CD14-positive monocyte (primary cell): ENCODE results near the gene SLIT3. TPM values are rescaled to one million over a fixed set of nuclear protein-coding genes. Genes with fewer than 3 reads are reported as not detected.

Experiments used
- DNase-seq, 3 donors: peaks; one replicate each; pipeline ENCODE4 v3.0.0-alpha.2; 2011 to 2022
- H2AFZ ChIP-seq: 2 replicates; pipeline ENCODE4 v1.6.0; 2012; ENCODE audit warnings: mild to moderate bottlenecking, low read depth, low read length, inconsistent platforms; ENCODE audit not compliant: insufficient read depth, poor library complexity, severe bottlenecking
- H3K27ac ChIP-seq, 2 donors: 1 replicate in 1 of 2; 2 replicates in 1 of 2; pipeline ENCODE4 v1.5.1; 2012 to 2013; ENCODE audit warnings: low read length in 2 of 2, control low read depth in 1 of 2, inconsistent platforms in 1 of 2, low read depth in 1 of 2, mild to moderate bottlenecking in 1 of 2
- H3K27me3 ChIP-seq, 2 donors: one replicate each; pipeline versions ENCODE4 v1.6.0 to v1.6.1; 2011 to 2013; ENCODE audit warnings: low read length in 2 of 2; ENCODE audit not compliant: control insufficient read depth in 2 of 2, insufficient read depth in 2 of 2
- H3K36me3 ChIP-seq, 2 donors: replicated peaks in 1 of 2; 1 replicate in 1 of 2; 2 replicates in 1 of 2; pipeline versions ENCODE4 v1.5.1 to v1.6.1; 2012 to 2013; ENCODE audit warnings: low read length in 2 of 2, control low read depth in 1 of 2, inconsistent platforms in 1 of 2, mild to moderate bottlenecking in 1 of 2; ENCODE audit not compliant: insufficient read depth in 2 of 2, control insufficient read depth in 1 of 2
- H3K4me1 ChIP-seq, 2 donors: 1 replicate in 1 of 2; 2 replicates in 1 of 2; pipeline versions ENCODE4 v1.5.1 to v1.6.1; 2012 to 2013; ENCODE audit warnings: low read length in 2 of 2, control low read depth in 1 of 2, inconsistent platforms in 1 of 2, mild to moderate bottlenecking in 1 of 2, moderate library complexity in 1 of 2; ENCODE audit not compliant: insufficient read depth in 2 of 2, control insufficient read depth in 1 of 2
- H3K4me2 ChIP-seq: replicated peaks from 2 replicates; pipeline ENCODE3; 2012; ENCODE audit warnings: low read length, moderate library complexity, mild to moderate bottlenecking; ENCODE audit not compliant: poor library complexity, severe bottlenecking; ENCODE audit errors: extremely low read depth
- H3K4me3 ChIP-seq, 3 experiments: fragments of 200-600 bp in 1 of 3; sonication (generic) in 1 of 3; replicated peaks in 1 of 3; 1 replicate in 2 of 3; 2 replicates in 1 of 3; pipeline ENCODE4 v1.5.1; 2011 to 2013; ENCODE audit warnings: low read length in 3 of 3, mild to moderate bottlenecking in 3 of 3, control low read depth in 2 of 3, low read depth in 2 of 3, inconsistent platforms in 1 of 3, moderate library complexity in 1 of 3
- H3K79me2 ChIP-seq: 2 replicates; pipeline ENCODE4 v1.6.0; 2012; ENCODE audit warnings: mild to moderate bottlenecking, control low read depth, inconsistent platforms, low read length, moderate library complexity; ENCODE audit not compliant: insufficient read depth
- H3K9ac ChIP-seq: 2 replicates; pipeline ENCODE4 v1.6.0; 2017; ENCODE audit warnings: low read length, mild to moderate bottlenecking; ENCODE audit not compliant: insufficient read depth, poor library complexity, severe bottlenecking
- H3K9me3 ChIP-seq, 2 donors: replicated peaks in 1 of 2; 1 replicate in 1 of 2; 2 replicates in 1 of 2; pipeline versions ENCODE4 v1.5.1 to v1.6.1; 2012 to 2013; ENCODE audit warnings: low read length in 2 of 2, control low read depth in 1 of 2; ENCODE audit not compliant: control insufficient read depth in 1 of 2, insufficient read depth in 1 of 2
- H4K20me1 ChIP-seq: 2 replicates; pipeline ENCODE4 v1.6.0; 2012; ENCODE audit warnings: mild to moderate bottlenecking, low read length, control low read depth, moderate library complexity; ENCODE audit not compliant: insufficient read depth
- H3K27ac Mint-ChIP-seq, 7 donors: one replicate each; pipeline ENCODE4 v1.8.0; 2020; ENCODE audit warnings: mild to moderate bottlenecking in 7 of 7, mixed read lengths in 7 of 7, moderate library complexity in 6 of 7, inconsistent platforms in 2 of 7
- H3K27me3 Mint-ChIP-seq, 3 donors: one replicate each; pipeline ENCODE4 v1.8.0; 2021 to 2022; ENCODE audit warnings: low read depth in 3 of 3, mild to moderate bottlenecking in 3 of 3, mixed read lengths in 3 of 3, moderate library complexity in 3 of 3, inconsistent platforms in 1 of 3
- H3K36me3 Mint-ChIP-seq, 2 donors: one replicate each; pipeline ENCODE4 v1.8.0; 2020; ENCODE audit warnings: mixed read lengths in 2 of 2, inconsistent platforms in 1 of 2, mild to moderate bottlenecking in 1 of 2
- H3K4me1 Mint-ChIP-seq: one replicate; pipeline ENCODE4 v1.8.0; 2020; ENCODE audit warnings: mild to moderate bottlenecking, mixed read lengths
- H3K4me3 Mint-ChIP-seq, 2 donors: one replicate each; pipeline ENCODE4 v1.8.0; 2020; ENCODE audit warnings: mild to moderate bottlenecking in 2 of 2, mixed read lengths in 2 of 2, moderate library complexity in 1 of 2
- H3K9me3 Mint-ChIP-seq, 7 donors: one replicate each; pipeline ENCODE4 v1.8.0; 2020 to 2022; ENCODE audit warnings: mixed read lengths in 7 of 7, mild to moderate bottlenecking in 6 of 7, moderate library complexity in 6 of 7, inconsistent platforms in 2 of 7
- CTCF ChIP-seq: fragments of 200-600 bp; IDR thresholded peaks from one replicate; pipeline ENCODE4 v1.8.0; 2022; ENCODE audit warnings: antibody characterized with exemption, mild to moderate bottlenecking
- WGBS: methylation state at CpG from one replicate; pipeline ENCODE4 v1.1.5; 2013; ENCODE audit warnings: missing lambda C conversion rate; ENCODE audit not compliant: insufficient coverage; 5-methylcytosine and 5-hydroxymethylcytosine counted together
- intact Hi-C, 2 donors: fragments of 100-400 bp; cut with micrococcal nuclease; formaldehyde crosslinking; loops; one replicate each; pipeline versions ENCODE4 v1.15.0 to v1.15.1; 2023
- polyA plus RNA-seq, 3 donors: library from polyadenylated mRNA; depleted of rRNA in 1 of 3; unstranded in 2 of 3; stranded (reverse) in 1 of 3; fragments of 300-500 nt in 2 of 3; fragments of >200 nt in 1 of 3; fragmentation: Illumina TruSeq in 2 of 3; gene quantifications; 1 replicate in 2 of 3; 2 replicates in 1 of 3; pipeline ENCODE4 v1.2.3, GENCODE V29; 2012 to 2021

The SLIT3 gene
- polyA plus RNA-seq, 3 donors: not detected

- Mint-ChIP-seq H3K27me3 (peaks cover 0 to 3% (median 1%) of the 10 kb centered on the region in 3 donors), H3K4me1 (no peaks in the 10 kb centered on the region), H3K9me3 (peaks cover 0 to 8% (median 2%) of the 10 kb centered on the region in 7 donors), H3K27ac (no peak overlapping the region), H3K4me3 (no peak overlapping the region), H3K36me3 (no peaks in the 10 kb centered on the region)
- Histone ChIP-seq H3K36me3 (no peaks in the 10 kb centered on the region), H3K4me1 (no peaks in the 10 kb centered on the region), H4K20me1 (no peaks in the 10 kb centered on the region), H3K9me3 (no peaks in the 10 kb centered on the region), H3K4me3 (no peak overlapping the region), H3K27ac (no peak overlapping the region), H3K79me2 (no peaks in the 10 kb centered on the region), H2AFZ (no peak overlapping the region), H3K9ac (no peak overlapping the region), H3K27me3 (no peaks in the 10 kb centered on the region), H3K4me2 (no peak overlapping the region)
- no peak for DNase-seq
- intact Hi-C loops: no loop called here
- no peak for TF ChIP-seq CTCF
- 100% methylated on average over 2 of the region's 4 CpGs for WGBS
These were observed 131.2 kb downstream of the SLIT3 start for GRCh38 chr5:169169783-169170182.

- Mint-ChIP-seq H3K27ac (no peak overlapping the region), H3K4me1 (no peaks in the 10 kb centered on the region), H3K36me3 (no peaks in the 10 kb centered on the region), H3K27me3 (peaks cover 0 to 3% (median 1%) of the 10 kb centered on the region in 3 donors), H3K9me3 (peaks cover 0 to 5% (median 2%) of the 10 kb centered on the region in 7 donors), H3K4me3 (no peak overlapping the region)
- TF ChIP-seq CTCF: no peak
- H3K4me2 ChIP-seq: no peak overlapping the region
- no peaks in the 10 kb centered on the region for H3K36me3 ChIP-seq
- H3K9ac ChIP-seq: no peak overlapping the region
- no peak overlapping the region for H2AFZ ChIP-seq
- H3K79me2 ChIP-seq: no peaks in the 10 kb centered on the region
- intact Hi-C loops: no loop called here
- H3K27ac ChIP-seq: no peak overlapping the region
- 100% methylated on average over 1 of the region's 3 CpGs for WGBS
- no peaks in the 10 kb centered on the region for H4K20me1 ChIP-seq
- H3K27me3 ChIP-seq: no peaks in the 10 kb centered on the region
- no peak for DNase-seq
- no peaks in the 10 kb centered on the region for H3K4me1 ChIP-seq
- no peaks in the 10 kb centered on the region for H3K9me3 ChIP-seq
- no peak overlapping the region for H3K4me3 ChIP-seq
These were observed 132.7 kb downstream of the SLIT3 start for GRCh38 chr5:169168280-169168679.
